Measurements from ENCODE around the gene APELA.
"Not testable (repeated sequence)": the region's sequence is repeated elsewhere in the genome, so short reads cannot be mapped to it uniquely, and the experiment has no call there.

Gene APELA

DNA sequence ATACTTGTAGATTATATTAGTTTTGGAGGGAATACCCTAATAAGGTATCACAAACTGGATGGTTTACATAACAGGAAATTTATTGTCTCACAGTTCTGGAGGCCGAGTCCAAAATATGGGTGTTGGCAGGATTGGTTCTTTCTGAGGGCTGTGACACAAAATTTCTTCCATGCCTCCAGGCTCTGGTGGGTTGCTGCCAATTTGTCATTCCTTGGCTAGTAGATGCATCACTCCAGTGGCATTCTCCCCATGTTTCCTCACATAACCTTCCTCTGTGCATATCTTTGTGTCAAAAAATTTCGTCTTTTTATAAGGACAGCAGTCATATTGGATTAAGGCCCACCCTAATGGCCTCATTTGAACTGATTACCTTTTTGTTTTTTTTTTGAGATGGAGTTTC, 49.3 kb downstream of the APELA start:
- DNase-seq (ENCODE audit: low read depth): peak; percentile 70

DNA sequence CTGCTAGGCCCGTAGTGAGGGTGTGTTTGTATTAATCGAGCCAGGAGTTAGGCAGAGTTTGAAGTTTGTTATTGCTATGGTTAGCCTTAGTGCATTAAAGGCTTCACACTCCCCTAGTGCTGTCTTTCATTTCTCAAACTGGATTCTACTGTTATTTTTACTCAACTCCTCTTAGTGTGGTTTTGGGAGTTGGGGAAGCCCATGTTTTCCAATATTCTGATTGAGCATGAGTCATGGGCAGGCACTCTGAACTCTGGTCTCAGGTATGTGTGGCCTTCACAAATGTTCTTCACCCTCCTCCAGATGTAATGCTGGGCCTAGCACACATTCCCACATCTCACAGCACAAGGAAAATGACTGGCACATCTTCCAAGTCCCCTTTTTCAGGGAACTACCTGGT, 50.1 kb downstream of the APELA start:
- DNase-seq (ENCODE audit: low read depth): not testable (repeated sequence)

DNA sequence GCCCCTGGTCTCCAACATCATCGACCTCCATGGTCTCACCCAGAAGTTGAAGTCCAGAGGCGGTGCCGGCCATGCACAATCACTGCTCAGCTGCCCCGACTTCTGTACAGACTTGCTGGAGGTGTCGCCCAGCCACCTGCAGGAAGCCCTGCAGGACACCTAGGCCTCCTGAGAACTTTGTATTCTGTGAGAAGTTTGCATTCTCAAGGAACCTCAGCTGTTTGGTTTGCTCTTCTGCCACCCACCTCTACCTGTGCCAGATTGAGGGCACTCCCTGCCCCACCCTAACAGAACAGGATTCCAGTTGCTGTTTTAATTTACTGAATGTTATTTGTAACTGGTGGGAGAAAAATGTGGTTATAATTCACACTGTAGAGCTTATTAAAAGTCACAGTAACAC, 53.7 kb downstream of the APELA start:
- DNase-seq (ENCODE audit: low read depth): no peak

DNA sequence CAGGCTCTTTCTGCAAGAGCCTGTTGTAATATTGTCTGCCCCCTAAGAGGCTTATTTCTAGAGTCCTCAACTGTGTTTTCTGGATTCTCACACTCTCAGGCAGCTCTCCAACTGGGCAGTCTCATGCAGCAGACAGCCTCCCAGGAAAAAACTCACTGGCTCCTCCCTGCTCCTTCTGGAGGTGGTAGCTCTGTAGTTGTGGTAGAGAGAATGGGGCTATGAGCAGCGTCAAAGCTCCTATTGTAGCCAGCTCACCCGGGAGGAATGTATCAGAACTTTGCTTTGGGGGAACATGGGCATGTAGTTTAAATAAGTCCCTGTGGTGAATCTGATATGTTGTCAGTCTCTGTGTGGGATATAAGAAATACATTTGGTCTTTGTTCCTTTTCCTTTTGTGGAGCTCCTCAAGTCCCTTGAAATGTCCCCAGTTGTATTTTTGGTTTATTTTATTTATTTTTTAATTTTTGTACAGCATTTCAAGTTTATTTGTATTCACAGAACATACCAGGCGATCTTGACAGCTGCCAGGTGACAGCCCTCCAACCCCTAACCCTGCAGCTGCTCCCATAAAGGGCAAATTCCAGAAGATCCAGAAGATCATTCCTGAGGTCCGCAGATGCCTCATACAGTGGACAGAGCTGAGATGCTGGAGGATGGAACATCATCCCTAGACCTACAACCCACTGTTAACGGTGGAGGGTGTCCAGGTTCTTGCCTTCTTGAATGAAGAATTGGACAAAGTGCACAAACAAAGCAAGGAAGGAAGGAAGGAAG, 54.8 kb downstream of the APELA start:
- no peak for DNase-seq (ENCODE audit: low read depth)

DNA sequence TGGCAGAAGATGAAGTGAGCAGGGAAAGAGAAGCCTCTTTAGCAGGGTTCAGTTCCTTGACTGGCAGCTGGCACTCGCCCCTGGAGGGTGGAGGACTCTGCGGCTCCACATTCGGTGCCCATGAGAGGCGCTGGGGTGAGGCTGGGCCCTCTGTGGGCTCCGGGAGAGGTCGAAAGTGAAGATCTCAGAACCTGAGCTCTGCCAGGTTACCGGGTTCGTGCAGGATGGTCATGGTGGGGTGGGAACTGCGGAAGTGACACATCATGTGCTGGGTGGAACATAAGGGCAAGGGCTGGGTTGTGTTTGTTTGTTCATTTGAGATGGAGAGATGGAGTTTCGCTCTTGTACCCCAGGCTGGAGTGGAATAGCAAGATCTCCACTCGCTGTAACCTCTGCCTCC, 56.3 kb downstream of the APELA start:
- DNase-seq (ENCODE audit: low read depth): no peak

DNA sequence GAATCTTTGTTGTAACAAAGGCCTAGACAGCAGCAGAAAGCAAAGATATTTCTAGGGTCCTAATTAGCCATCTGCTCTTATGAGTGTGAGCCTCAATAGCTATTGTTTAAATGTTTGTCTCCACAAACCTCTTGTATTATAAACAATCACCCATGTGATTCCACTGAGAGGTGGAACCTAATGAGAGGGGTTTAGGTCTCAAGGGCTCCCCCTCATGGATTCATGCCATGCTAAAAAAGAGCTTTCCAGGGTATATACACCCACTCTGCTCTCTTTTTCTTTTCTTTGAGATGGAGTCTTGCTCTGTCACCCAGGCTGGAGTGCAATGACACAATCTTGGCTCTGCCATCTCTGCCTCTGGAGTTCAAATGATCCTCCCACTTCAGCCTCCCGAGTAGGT, 58.4 kb downstream of the APELA start:
- no peak for DNase-seq (ENCODE audit: low read depth)

DNA sequence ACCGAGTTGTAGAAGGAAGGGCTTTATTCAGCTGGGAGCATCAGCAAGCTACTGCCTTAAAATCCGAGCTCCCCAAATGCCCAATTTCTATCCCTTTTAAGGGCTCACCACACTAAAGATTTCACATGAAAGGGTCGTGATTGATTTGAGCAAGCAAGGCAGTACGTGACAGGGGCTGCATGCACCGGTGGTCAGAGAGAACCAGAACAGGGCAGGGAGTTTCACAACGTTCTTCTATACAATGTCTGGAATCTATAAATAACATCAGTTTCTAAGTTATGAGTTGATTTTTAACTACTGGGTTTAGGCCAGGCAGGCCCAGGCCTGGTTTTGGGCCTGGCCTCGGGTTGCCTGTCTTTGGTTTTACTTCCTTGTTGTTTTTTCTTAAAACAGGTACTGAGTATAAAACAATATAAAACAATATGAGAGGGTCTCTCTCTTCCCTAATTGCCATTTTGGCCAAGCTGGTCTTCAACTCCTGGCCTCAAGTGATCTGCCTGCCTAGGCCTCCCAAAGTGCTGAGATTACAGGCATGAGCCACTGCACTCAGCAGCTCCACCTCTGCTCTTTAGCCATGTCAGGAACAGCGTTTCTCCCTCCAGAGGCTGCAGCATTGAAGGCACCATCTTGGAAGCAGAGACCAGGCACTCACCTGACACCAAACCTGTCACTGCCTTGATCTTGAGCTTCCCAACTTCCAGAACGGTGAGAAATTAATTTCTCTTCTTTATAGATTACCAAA, 59.1 kb downstream of the APELA start:
- DNase-seq (ENCODE audit: low read depth): not testable (repeated sequence)

DNA sequence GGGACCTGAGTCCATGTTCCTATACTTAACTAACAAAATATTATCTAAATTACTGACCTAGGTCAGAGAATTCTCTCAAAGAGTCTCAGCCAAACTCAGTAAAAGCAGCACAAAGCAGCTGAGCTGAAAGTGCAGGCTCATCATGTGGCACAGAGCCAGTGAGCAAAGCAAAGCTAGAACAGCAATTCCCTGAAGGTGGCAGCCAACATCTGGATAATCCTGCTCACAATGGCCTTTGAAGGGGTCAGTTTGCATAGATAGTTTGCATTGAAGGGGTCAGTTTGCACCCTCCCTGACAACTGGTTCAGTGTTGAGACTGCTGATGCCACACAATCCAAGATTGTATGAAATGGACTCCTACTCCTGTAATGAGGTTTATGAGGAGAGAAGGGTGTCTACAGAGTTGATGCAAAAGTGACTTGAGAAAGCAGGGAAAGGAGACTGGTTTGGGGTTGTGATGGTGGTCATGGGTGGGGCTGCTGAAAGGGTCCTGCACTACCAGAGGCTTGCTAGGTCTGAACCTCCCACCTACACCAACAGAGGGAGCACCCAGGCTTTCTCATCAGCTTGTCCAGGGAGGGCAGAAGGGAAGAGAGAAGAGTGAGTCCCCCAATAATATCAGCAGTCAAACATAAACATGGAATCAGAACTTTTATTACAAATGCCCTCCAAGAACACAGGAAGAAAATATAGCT, 60.7 kb downstream of the APELA start:
- no peak for DNase-seq (ENCODE audit: low read depth)

DNA sequence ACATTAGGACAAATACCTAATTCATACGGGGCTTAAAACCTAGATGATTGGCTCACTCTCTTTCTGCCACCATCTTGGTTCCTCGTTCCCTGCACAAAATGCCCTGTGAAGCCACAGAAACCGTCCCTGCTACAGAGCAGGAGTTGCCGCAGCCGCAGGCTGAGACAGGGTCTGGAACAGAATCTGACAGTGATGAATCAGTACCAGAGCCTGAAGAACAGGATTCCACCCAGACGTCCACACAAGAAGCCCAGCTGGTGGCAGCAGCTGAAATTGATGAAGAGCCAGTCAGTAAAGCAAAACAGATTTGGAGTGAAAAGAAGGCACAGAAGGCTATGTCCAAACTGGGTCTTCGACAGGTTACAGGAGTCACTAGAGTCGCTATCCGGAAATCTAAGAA, 66.2 kb downstream of the APELA start:
- no peak for DNase-seq (ENCODE audit: low read depth)

DNA sequence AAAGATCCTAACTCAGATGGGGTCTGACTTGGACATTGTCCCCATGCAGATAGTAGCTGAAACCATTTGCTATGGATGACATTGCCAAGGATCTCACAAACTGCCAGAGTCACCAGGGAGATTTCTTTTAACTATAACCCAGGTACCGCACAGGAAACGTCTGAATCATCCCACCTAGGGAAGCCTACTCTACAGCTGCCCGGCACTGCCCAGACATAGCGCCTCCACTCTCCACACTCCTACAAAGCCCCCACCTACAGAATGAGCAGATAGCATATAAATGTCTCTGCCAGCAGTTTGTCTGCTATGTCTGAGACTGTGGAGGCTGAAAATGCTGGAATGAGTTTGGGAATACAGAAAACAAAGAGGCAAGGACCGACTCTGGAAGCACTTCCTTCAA, 68.2 kb downstream of the APELA start:
- DNase-seq (ENCODE audit: low read depth): no peak

DNA sequence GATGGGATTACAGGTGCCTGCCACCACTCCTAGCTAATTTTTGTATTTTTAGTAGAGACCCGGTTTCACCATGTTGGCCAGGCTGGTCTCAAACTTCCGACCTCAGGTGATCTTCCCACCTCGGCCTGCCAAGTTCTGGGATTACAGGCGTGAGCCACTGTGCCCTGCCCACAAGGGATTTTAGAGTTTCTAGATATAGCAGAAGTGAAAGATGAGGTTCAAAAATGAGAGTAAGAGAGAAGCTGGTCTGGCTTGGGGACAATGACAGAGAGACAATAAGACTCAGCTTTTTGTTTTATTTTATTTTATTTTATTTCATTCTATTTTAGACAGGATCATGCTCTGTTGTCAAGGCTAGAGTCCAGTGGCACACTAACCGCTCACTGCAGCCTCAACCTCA, 69.8 kb downstream of the APELA start:
- DNase-seq (ENCODE audit: low read depth): no peak
